Adrenal gland (tissue), 5 donors: Measurements from ENCODE around the gene MGST3.

ENCODE experiments used
- POLR2A ChIP-seq, 2 donors: fragments of 450-650 bp; IDR thresholded peaks; one replicate each; pipeline ENCODE4 v1.6.1; 2017; ENCODE audit warnings: antibody characterized with exemption in 2 of 2, mild to moderate bottlenecking in 2 of 2, moderate library complexity in 1 of 2
- TF ChIP-seq, protein P1 (sequence below), 6 experiments: fragments of 450-650 bp in 4 of 6; fragments of 200-600 bp in 2 of 6; sonication (generic) in 1 of 6; IDR thresholded peaks; 1 replicate in 5 of 6; 2 replicates in 1 of 6; pipeline versions ENCODE4 v1.5.1 to v1.8.0; 2016 to 2021; ENCODE audit warnings: antibody characterized with exemption in 6 of 6, mild to moderate bottlenecking in 2 of 6, moderate library complexity in 1 of 6
- donor health status: DM: no; HTN: no; CAD: no.

DNA sequence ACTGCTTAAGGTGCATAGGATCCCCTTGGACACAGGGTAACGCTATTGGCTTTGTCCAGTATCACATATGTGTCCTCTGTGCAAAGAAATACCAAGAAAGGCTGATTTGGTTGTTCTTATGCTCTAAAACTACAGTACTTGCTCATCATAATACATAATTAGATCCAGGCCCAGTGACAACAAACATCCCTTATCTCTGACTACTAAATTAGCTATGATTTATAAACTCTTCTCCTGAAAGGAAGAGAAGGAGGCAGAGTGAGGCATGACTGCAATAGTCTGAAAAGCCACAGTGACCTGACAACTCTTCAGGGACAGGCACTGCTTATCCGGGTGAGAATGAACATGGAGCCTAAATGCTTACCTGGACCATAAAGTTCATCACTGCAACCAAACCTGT, 30.7 kb downstream of the MGST3 start:
- TF ChIP-seq, protein P1, sequence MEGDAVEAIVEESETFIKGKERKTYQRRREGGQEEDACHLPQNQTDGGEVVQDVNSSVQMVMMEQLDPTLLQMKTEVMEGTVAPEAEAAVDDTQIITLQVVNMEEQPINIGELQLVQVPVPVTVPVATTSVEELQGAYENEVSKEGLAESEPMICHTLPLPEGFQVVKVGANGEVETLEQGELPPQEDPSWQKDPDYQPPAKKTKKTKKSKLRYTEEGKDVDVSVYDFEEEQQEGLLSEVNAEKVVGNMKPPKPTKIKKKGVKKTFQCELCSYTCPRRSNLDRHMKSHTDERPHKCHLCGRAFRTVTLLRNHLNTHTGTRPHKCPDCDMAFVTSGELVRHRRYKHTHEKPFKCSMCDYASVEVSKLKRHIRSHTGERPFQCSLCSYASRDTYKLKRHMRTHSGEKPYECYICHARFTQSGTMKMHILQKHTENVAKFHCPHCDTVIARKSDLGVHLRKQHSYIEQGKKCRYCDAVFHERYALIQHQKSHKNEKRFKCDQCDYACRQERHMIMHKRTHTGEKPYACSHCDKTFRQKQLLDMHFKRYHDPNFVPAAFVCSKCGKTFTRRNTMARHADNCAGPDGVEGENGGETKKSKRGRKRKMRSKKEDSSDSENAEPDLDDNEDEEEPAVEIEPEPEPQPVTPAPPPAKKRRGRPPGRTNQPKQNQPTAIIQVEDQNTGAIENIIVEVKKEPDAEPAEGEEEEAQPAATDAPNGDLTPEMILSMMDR (IDR thresholded peaks at IDR 0.05) = no peak
- TF ChIP-seq POLR2A (IDR thresholded peaks at IDR 0.05) = no peak
